HG03457 (cell line): ENCODE measurements around the gene MDK.
"Not testable (repeated sequence)": the region's sequence is repeated elsewhere in the genome, so short reads cannot be mapped to it uniquely, and the experiment has no call there.

Experiments used
- ATAC-seq: cut with Tn5 transposase; IDR thresholded peaks from one replicate; pipeline ENCODE4 v1.9.1; 2021; ENCODE audit warnings: moderate number of reproducible peaks; ENCODE audit not compliant: unreplicated experiment

The MDK gene

GRCh38 chr11:46367244-46367915 lies 14.1 kb upstream of the MDK start:
- no peak for ATAC-seq

DNA sequence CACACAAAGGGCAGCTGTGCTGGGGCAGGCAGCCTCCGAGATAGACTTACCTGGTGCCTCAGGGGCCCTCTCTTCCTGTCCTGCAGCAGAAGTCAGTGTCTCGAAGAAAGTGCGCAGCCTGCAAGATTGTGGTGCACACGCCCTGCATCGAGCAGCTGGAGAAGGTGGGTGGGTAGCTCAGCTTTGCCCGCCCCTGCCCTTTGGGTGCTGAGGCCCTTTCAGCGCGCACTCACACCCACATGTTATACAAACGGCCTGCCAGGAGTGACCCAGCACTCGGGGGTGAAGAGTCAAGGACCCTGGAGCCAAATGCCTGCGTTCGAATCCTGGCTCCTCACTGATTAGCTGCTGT lies 13.6 kb upstream of the MDK start:
- no peak for ATAC-seq

DNA sequence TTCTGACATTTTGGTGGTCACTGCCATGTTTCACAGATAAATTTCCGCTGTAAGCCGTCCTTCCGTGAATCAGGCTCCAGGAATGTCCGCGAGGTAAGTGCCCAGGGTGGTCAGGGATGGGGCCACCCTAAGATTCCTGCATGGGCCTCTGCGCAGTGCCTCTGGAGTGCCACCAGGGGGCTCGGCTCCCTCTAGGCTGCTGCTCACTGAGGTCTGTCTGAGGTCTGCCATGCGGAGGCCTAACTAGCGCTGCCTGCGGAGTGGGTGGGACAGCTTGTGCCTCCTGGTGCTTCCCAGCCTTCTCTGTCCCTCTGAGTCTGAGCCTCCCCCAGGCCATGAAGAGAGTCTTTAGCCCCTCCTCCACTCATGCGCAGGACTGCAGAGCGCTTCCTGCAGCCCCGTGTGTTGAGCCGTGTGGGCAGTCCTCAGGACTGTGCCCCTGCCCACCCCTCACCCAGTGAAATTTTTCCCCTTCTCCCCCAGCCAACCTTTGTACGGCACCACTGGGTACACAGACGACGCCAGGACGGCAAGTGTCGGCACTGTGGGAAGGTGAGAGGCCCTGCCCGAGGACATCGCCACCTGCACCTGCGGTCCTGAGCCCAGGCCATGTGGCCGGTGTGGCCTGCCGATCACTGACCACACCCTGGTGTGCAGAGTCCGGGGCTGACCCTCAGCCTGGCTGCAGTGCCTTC lies 11.9 kb upstream of the MDK start:
- ATAC-seq = no peak

GRCh38 chr11:46370253-46370652 lies 11.2 kb upstream of the MDK start:
- ATAC-seq = no peak

GRCh38 chr11:46371262-46371661 lies 10.2 kb upstream of the MDK start:
- not testable (repeated sequence) for ATAC-seq

DNA sequence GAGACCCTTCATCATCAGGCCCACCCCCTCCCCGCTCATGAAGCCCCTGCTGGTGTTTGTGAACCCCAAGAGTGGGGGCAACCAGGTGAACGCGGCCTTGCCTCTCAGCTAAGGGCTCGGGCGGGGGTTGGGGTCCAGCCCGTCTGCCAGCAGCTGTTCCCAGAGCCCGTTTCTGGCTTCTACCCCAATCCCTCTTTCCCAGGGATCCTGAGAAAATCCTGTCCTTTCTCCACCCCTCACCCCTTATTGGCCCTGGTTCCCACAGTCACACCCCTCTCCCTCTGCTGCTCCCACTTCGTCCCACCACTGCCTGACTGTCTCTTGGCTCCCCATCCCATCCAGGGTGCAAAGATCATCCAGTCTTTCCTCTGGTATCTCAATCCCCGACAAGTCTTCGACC lies 9.4 kb upstream of the MDK start:
- no peak for ATAC-seq

DNA sequence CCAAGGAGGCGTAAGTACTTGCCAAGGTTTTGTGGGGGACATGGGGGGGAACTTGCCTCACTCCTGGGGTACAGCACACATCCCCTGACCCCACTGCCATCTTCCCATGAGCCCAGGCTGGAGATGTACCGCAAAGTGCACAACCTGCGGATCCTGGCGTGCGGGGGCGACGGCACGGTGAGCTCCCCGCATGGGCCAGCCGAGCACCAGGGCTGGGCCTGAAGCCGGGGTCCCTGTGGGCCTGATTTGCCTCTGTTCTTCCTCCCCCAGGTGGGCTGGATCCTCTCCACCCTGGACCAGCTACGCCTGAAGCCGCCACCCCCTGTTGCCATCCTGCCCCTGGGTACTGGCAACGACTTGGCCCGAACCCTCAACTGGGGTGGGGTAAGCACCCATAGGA lies 9.0 kb upstream of the MDK start:
- not testable (repeated sequence) for ATAC-seq

DNA sequence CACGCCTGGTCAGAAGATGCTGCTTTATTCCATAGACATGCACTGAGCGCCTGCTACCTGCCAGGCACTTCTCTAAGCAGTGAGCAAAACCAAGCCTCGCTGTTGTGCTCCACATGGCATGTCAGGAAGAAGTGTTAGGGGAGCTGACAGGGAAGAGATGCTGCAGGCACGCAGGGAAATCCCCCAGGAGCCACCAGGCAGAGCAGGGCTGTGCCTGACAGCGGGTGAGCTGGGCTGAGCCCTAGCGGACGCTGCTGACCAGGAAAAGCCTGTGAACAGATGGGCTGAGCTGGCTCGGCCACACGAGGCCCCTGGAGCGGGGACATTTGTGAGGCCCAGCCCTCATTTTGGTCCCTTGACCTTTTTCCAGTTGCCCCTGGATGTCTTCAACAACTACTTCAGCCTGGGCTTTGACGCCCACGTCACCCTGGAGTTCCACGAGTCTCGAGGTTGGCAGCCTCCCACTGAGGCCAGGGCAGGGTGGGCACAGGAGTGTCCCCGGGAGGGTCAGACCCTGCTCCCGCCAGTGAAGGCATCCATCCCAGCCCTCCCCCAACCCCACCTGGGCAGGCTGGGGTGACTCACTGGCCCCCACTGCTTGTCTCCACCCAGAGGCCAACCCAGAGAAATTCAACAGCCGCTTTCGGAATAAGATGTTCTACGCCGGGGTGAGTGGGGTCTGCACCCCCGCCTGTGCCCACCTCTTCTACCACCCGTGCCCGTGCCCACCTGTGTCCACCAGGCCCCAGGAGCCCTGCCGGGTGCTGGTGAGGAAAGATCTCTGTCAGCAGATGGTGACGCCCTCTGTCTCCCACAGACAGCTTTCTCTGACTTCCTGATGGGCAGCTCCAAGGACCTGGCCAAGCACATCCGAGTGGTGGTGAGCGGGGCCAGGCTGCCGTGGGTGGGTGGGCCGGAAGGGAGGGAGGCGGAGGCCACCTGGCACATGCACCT lies 7.4 kb upstream of the MDK start:
- ATAC-seq = no peak

DNA sequence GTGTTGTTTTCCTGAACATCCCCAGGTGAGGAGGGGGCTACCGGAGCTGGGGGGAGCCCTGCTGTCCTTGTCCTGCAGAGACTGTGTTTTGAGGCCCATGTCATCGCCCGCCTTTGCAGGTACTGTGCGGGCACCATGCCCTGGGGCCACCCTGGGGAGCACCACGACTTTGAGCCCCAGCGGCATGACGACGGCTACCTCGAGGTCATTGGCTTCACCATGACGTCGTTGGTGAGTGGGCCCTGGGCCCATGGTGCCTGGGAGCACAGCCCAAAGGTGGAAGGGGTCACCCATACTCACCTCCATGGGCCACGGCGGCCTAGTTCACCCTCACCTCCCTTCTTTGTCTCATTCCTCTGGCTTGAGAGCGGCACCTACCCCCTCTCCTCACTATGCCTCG lies 6.7 kb upstream of the MDK start:
- ATAC-seq = no peak

DNA sequence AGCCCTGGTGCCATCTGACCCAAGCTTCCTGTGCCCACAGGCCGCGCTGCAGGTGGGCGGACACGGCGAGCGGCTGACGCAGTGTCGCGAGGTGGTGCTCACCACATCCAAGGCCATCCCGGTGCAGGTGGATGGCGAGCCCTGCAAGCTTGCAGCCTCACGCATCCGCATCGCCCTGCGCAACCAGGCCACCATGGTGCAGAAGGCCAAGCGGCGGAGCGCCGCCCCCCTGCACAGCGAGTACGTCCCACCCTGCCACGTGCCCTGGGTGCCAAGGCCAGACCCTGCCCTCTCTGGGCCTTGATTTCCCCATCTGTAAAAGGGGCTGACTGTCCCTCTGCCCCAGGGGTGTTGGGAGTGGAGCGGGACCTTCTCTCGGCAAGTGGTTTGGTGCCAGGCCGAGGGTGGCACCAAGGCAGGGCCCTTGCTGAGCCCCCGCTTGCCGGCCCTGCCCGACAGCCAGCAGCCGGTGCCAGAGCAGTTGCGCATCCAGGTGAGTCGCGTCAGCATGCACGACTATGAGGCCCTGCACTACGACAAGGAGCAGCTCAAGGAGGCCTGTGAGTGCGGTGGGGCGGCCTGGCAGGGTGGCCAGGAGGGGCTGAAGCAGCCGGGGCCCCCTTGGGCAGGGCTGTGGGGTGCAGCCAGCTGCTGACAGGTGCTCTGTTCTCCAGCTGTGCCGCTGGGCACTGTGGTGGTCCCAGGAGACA lies 5.9 kb upstream of the MDK start:
- no peak for ATAC-seq

DNA sequence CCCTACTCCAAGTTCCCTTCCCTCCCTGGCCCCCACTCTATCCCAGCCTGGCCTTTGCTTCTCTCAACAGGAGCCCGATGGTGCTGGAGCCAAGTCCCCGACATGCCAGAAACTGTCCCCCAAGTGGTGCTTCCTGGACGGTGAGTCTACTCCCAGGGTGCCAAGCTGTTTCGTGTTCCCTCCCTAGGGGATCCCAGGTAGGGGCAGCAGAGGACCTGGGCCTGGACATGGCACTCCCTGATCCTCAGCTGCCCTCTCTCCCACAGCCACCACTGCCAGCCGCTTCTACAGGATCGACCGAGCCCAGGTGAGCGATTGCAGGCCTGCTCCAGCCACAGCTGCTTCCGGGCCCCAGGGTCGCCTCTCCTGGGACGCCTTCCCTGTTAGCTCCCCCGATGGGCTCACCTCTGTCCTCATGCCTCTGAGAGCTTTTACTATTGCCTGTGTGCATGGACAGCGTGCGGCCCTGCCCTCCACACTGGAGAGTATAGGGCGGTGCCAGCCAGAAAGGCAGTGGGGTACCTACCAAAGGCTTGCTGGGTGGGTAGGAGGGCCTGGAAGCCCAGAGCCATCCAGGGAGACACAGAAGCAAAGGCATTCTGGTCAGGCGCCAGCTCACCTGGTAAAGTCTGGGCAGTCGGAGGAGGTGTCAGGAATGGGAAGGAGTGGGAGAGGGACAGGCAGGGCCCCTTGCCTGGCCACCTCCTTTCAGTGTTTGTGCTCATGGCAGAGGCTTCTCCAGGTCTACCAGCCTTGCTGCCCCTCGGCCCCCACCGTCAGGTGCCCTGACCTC lies 5.0 kb upstream of the MDK start:
- ATAC-seq = no peak

DNA sequence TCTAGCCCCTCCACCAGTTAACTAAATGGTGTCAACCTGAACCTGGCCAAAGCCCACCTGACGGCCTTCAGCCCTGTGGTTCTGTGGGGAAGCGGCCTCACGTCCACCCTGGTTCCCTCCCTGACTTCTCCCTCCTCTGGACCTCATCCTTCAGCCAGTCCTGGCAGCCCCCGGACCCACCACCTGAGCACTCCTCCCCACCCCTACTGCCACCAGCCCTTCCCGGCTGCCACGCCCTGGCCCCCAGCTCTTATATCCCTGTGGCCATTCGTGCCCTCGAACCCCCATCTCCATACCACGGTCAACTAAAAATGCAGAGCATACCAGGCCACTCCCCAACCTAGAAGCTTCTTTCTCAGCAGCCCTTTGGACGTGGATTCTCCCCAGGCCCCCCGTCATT lies 4.2 kb upstream of the MDK start:
- ATAC-seq = no peak

DNA sequence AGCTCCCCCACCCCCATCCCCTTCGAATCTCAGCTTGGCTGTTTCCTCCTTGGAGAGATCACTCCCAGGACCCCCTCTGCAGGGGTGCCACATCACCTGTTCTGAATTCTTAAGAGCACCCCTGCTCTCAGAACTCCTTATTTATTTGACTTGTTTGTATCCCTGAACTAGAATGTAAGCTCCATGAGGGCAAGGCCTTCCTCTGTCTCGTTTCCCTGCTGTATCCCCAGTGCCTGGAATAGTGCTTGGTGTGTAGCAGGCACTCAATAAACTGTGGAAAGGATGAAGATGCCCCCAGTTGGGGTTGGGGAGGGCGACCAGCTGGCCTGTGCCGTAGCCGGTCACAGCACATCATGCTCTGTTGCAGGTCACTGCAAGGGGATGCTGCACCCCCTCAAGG lies 3.6 kb upstream of the MDK start:
- ATAC-seq = no peak

- no peak for ATAC-seq
Observed at GRCh38 chr11:46378296-46378695, 3.2 kb upstream of the MDK start.

GRCh38 chr11:46378811-46379481 lies 2.5 kb upstream of the MDK start:
- ATAC-seq = no peak

- not testable (repeated sequence) for ATAC-seq
Observed at GRCh38 chr11:46379482-46380293, 1.8 kb upstream of the MDK start.

- no peak for ATAC-seq
Observed at GRCh38 chr11:46380340-46381047, 975 bp upstream of the MDK start.
